ENCODE measurements around the gene PPP1R37. TPM values are rescaled to one million over a fixed set of nuclear protein-coding genes. Genes with fewer than 3 reads are reported as not detected.

PPP1R37 gene
- total and polyA plus RNA-seq, 2 of the 13 experiments (the other 11 are each of a cell fraction or from before 2014, with no cell fraction given) = 9.0 to 14.3 TPM

DNA sequence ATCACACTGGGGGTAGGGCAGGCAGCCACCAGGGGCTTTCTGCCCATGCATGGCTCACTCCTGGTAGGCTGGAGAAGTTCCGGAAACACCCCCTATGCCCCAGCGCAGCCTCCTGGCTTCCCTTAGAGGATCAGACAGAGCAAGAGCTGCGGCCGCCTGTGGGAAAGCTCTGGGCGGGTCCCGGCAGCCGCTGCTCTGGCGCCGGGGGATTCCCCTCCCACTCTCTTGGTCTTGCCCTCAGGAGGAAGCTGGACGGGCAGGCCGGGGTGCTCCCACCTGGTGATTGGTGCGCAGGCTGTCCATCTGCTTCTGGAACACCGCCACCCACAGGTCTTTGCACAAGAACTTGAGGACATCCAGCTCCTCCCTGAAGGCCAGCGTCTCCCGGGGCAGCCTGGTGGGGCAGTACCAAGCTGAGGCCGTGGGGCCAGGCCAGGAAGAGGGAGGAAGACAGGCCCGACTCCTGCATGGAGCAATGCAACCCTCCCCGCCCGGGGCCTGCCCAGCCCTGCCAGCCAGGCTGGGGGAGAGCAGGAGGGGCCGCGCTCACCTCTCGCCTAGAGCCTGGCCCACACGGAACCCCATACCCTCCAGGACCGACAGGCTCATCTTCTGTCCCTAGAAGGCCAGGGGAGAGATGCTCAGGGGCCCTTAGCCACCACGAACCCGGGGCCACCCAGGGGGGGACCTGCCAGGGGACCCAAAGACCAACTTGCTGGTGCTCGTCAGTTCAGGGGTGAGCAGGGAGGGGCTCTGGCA is 71.8 kb downstream of the PPP1R37 start (continued):
- TF ChIP-seq, protein P1, sequence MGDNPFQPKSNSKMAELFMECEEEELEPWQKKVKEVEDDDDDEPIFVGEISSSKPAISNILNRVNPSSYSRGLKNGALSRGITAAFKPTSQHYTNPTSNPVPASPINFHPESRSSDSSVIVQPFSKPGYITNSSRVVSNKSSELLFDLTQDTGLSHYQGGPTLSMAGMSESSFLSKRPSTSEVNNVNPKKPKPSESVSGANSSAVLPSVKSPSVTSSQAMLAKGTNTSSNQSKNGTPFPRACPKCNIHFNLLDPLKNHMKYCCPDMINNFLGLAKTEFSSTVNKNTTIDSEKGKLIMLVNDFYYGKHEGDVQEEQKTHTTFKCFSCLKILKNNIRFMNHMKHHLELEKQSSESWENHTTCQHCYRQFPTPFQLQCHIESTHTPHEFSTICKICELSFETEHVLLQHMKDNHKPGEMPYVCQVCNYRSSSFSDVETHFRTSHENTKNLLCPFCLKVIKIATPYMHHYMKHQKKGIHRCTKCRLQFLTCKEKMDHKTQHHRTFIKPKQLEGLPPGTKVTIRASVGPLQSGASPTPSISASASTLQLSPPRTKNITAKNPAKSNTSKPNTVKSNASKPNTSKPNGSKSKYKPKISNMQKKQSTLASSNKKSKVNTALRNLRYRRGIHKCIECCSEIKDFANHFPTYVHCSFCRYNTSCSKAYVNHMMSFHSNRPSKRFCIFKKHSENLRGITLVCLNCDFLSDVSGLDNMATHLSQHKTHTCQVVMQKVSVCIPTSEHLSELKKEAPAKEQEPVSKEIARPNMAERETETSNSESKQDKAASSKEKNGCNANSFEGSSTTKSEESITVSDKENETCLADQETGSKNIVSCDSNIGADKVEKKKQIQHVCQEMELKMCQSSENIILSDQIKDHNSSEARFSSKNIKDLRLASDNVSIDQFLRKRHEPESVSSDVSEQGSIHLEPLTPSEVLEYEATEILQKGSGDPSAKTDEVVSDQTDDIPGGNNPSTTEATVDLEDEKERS (CRISPR knock-in tag; IDR thresholded peaks at IDR 0.05) = no peak
- no peak; the same call in 1 of the 2 replicates for TF ChIP-seq CBX5 (CRISPR knock-in tag; IDR thresholded peaks at IDR 0.05; ENCODE audit: borderline replicate concordance)
- TF ChIP-seq NFYC (CRISPR knock-in tag; IDR thresholded peaks at IDR 0.05) = peak; percentile 81
- no peak for TF ChIP-seq SALL1 (CRISPR knock-in tag; IDR thresholded peaks at IDR 0.05)
- peak; percentile 26; the same call in 1 of the 2 replicates for TF ChIP-seq TBX2 (CRISPR knock-in tag; IDR thresholded peaks at IDR 0.05; ENCODE audit: borderline replicate concordance)
- TF ChIP-seq, protein P2, sequence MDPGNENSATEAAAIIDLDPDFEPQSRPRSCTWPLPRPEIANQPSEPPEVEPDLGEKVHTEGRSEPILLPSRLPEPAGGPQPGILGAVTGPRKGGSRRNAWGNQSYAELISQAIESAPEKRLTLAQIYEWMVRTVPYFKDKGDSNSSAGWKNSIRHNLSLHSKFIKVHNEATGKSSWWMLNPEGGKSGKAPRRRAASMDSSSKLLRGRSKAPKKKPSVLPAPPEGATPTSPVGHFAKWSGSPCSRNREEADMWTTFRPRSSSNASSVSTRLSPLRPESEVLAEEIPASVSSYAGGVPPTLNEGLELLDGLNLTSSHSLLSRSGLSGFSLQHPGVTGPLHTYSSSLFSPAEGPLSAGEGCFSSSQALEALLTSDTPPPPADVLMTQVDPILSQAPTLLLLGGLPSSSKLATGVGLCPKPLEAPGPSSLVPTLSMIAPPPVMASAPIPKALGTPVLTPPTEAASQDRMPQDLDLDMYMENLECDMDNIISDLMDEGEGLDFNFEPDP (CRISPR knock-in tag; conservative IDR thresholded peaks at IDR 0.05) = 0 out of 2 replicates have a peak, but pooled peaks have one; percentile 37
- no peak for TF ChIP-seq FOXJ3 (CRISPR knock-in tag; IDR thresholded peaks at IDR 0.05; ENCODE audit: borderline replicate concordance)
- TF ChIP-seq ZNF282 (IDR thresholded peaks at IDR 0.05; ENCODE audit: partially characterized antibody) = no peak
- TF ChIP-seq KLF13 (CRISPR knock-in tag; IDR thresholded peaks at IDR 0.05) = no peak
- TF ChIP-seq ZNF431 (CRISPR knock-in tag; IDR thresholded peaks at IDR 0.05; ENCODE audit: borderline replicate concordance, low read depth) = no peak
- no peak for TF ChIP-seq MAZ (IDR thresholded peaks at IDR 0.05; ENCODE audit: borderline replicate concordance, low read depth, low read length)
- 0 out of 2 replicates have a peak, but pooled peaks have one; percentile 57 for TF ChIP-seq MAZ (CRISPR knock-in tag; IDR thresholded peaks at IDR 0.05; ENCODE audit: low read depth)
- TF ChIP-seq ZNF260 (CRISPR knock-in tag; IDR thresholded peaks at IDR 0.05; ENCODE audit: borderline replicate concordance, low read depth) = no peak
- TF ChIP-seq ZNF629 (CRISPR knock-in tag; conservative IDR thresholded peaks at IDR 0.05) = no peak
- TF ChIP-seq ZNF292 (CRISPR knock-in tag; IDR thresholded peaks at IDR 0.05; ENCODE audit: borderline replicate concordance, low read depth) = peak; percentile 54; the same call in 1 of the 2 replicates
- TF ChIP-seq, protein P3, sequence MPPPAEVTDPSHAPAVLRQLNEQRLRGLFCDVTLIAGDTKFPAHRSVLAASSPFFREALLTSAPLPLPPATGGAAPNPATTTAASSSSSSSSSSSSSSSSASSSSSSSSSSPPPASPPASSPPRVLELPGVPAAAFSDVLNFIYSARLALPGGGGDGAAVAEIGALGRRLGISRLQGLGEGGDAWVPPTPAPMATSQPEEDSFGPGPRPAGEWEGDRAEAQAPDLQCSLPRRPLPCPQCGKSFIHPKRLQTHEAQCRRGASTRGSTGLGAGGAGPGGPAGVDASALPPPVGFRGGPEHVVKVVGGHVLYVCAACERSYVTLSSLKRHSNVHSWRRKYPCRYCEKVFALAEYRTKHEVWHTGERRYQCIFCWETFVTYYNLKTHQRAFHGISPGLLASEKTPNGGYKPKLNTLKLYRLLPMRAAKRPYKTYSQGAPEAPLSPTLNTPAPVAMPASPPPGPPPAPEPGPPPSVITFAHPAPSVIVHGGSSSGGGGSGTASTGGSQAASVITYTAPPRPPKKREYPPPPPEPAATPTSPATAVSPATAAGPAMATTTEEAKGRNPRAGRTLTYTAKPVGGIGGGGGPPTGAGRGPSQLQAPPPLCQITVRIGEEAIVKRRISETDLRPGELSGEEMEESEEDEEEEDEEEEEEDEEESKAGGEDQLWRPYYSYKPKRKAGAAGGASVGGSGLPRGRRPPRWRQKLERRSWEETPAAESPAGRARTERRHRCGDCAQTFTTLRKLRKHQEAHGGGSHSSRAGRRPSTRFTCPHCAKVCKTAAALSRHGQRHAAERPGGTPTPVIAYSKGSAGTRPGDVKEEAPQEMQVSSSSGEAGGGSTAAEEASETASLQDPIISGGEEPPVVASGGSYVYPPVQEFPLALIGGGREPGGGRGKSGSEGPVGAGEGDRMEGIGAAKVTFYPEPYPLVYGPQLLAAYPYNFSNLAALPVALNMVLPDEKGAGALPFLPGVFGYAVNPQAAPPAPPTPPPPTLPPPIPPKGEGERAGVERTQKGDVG (CRISPR knock-in tag; IDR thresholded peaks at IDR 0.05; ENCODE audit: borderline replicate concordance) = no peak
- TF ChIP-seq, protein P4, sequence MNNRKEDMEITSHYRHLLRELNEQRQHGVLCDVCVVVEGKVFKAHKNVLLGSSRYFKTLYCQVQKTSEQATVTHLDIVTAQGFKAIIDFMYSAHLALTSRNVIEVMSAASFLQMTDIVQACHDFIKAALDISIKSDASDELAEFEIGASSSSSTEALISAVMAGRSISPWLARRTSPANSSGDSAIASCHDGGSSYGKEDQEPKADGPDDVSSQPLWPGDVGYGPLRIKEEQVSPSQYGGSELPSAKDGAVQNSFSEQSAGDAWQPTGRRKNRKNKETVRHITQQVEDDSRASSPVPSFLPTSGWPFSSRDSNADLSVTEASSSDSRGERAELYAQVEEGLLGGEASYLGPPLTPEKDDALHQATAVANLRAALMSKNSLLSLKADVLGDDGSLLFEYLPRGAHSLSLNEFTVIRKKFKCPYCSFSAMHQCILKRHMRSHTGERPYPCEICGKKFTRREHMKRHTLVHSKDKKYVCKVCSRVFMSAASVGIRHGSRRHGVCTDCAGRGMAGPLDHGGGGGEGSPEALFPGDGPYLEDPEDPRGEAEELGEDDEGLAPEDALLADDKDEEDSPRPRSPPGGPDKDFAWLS (CRISPR knock-in tag; IDR thresholded peaks at IDR 0.05; ENCODE audit: borderline replicate concordance) = no peak

Data from HepG2 (cell line).